Measurements from ENCODE around the gene S1PR2.
"Not testable (repeated sequence)": the region's sequence is repeated elsewhere in the genome, so short reads cannot be mapped to it uniquely, and the experiment has no call there.

Gene S1PR2

GRCh38 chr19:10182076-10182475 is 49.1 kb downstream of the S1PR2 start:
- no peaks in the 10 kb centered on the region for H3K9me3 ChIP-seq (ENCODE audit: control insufficient read depth, low read length)
- H3K4me1 ChIP-seq (ENCODE audit: control insufficient read depth, insufficient read depth, low read length, poor library complexity, severe bottlenecking): no peaks in the 10 kb centered on the region
- no peaks in the 10 kb centered on the region for H3K27me3 ChIP-seq (replicated peaks; ENCODE audit: control insufficient read depth, insufficient read depth, low read length, poor library complexity, severe bottlenecking)
- peaks cover 51% of the 10 kb centered on the region for H3K36me3 ChIP-seq (ENCODE audit: control insufficient read depth, insufficient read depth, low read length)
- no peak overlapping the region for H3K4me3 ChIP-seq (ENCODE audit: insufficient read depth, low read depth, low read length, poor library complexity, severe bottlenecking)
- H3K27ac ChIP-seq (ENCODE audit: insufficient read depth, low read length, poor library complexity, severe bottlenecking): no peak overlapping the region
- DNase-seq: no peak

GRCh38 chr19:10180459-10180858 is 50.7 kb downstream of the S1PR2 start:
- no peak overlapping the region for H3K4me3 ChIP-seq (ENCODE audit: insufficient read depth, low read depth, low read length, poor library complexity, severe bottlenecking)
- DNase-seq: no peak
- H3K9me3 ChIP-seq (ENCODE audit: control insufficient read depth, low read length): no peaks in the 10 kb centered on the region
- no peak overlapping the region for H3K27ac ChIP-seq (ENCODE audit: insufficient read depth, low read length, poor library complexity, severe bottlenecking)
- H3K4me1 ChIP-seq (ENCODE audit: control insufficient read depth, insufficient read depth, low read length, poor library complexity, severe bottlenecking): no peaks in the 10 kb centered on the region
- peaks cover 48% of the 10 kb centered on the region for H3K36me3 ChIP-seq (ENCODE audit: control insufficient read depth, insufficient read depth, low read length)
- H3K27me3 ChIP-seq (replicated peaks; ENCODE audit: control insufficient read depth, insufficient read depth, low read length, poor library complexity, severe bottlenecking): no peaks in the 10 kb centered on the region

- H3K27ac ChIP-seq (ENCODE audit: insufficient read depth, low read length, poor library complexity, severe bottlenecking); DNase-seq; H3K9me3 ChIP-seq (ENCODE audit: control insufficient read depth, low read length); H3K4me3 ChIP-seq (ENCODE audit: insufficient read depth, low read depth, low read length, poor library complexity, severe bottlenecking); H3K4me1 ChIP-seq (ENCODE audit: control insufficient read depth, insufficient read depth, low read length, poor library complexity, severe bottlenecking); H3K27me3 ChIP-seq (replicated peaks; ENCODE audit: control insufficient read depth, insufficient read depth, low read length, poor library complexity, severe bottlenecking): not testable (repeated sequence)
- peaks cover 49% of the 10 kb centered on the region for H3K36me3 ChIP-seq (ENCODE audit: control insufficient read depth, insufficient read depth, low read length)
Measured at GRCh38 chr19:10180024-10180423, 51.1 kb downstream of the S1PR2 start.

- H3K9me3 ChIP-seq (ENCODE audit: control insufficient read depth, low read length): no peaks in the 10 kb centered on the region
- H3K27ac ChIP-seq (ENCODE audit: insufficient read depth, low read length, poor library complexity, severe bottlenecking): no peak overlapping the region
- H3K36me3 ChIP-seq (ENCODE audit: control insufficient read depth, insufficient read depth, low read length): peaks cover 61% of the 10 kb centered on the region
- H3K27me3 ChIP-seq (replicated peaks; ENCODE audit: control insufficient read depth, insufficient read depth, low read length, poor library complexity, severe bottlenecking): no peaks in the 10 kb centered on the region
- DNase-seq: no peak
- H3K4me3 ChIP-seq (ENCODE audit: insufficient read depth, low read depth, low read length, poor library complexity, severe bottlenecking): no peak overlapping the region
- H3K4me1 ChIP-seq (ENCODE audit: control insufficient read depth, insufficient read depth, low read length, poor library complexity, severe bottlenecking): no peaks in the 10 kb centered on the region
Measured at GRCh38 chr19:10173527-10173926, 57.6 kb downstream of the S1PR2 start.
